EH (cell line): ENCODE results near the gene EPO.
"Not testable (repeated sequence)": the region's sequence is repeated elsewhere in the genome, so short reads cannot be mapped to it uniquely, and the experiment has no call there.

ENCODE experiments used
- DNase-seq: peaks from one replicate; pipeline ENCODE4 v3.0.0-alpha.2; 2015; ENCODE audit warnings: low read depth

Gene EPO

GRCh38 chr7:100705320-100705752 is 14.9 kb upstream of the EPO start:
- DNase-seq = peak; percentile 71

GRCh38 chr7:100705753-100706671 is 14.3 kb upstream of the EPO start, which contains the start of gene POP7:
Gene POP7, plus strand, starts transcription at chr7:100706121. Its CDS starts 710 bp downstream, at chr7:100706831.
- peak; percentile 97 for DNase-seq

- no peak for DNase-seq
Measured at GRCh38 chr7:100706672-100707311, 13.5 kb upstream of the EPO start.

- DNase-seq = no peak
Measured at GRCh38 chr7:100708395-100708794, 11.9 kb upstream of the EPO start.

- DNase-seq = no peak
Measured at GRCh38 chr7:100710452-100710851, 9.8 kb upstream of the EPO start.

- DNase-seq = no peak
Measured at GRCh38 chr7:100711369-100711768, 8.9 kb upstream of the EPO start.

GRCh38 chr7:100714725-100715124 is 5.5 kb upstream of the EPO start:
- DNase-seq = no peak

GRCh38 chr7:100717073-100717472 is 3.2 kb upstream of the EPO start:
- not testable (repeated sequence) for DNase-seq

- DNase-seq = peak; percentile 69
Measured at GRCh38 chr7:100719523-100720278, 567 bp upstream of the EPO start.

GRCh38 chr7:100720671-100721504 is 620 bp downstream of the EPO start:
- no peak for DNase-seq

GRCh38 chr7:100721505-100721812 is 1.2 kb downstream of the EPO start:
- no peak for DNase-seq

- DNase-seq = no peak
Measured at GRCh38 chr7:100722480-100723212, 2.4 kb downstream of the EPO start.

GRCh38 chr7:100723732-100724275 is 3.5 kb downstream of the EPO start:
- DNase-seq = no peak

- DNase-seq = not testable (repeated sequence)
Measured at GRCh38 chr7:100724364-100724763, 4.1 kb downstream of the EPO start.

GRCh38 chr7:100726996-100727761 is 6.9 kb downstream of the EPO start:
- peak; percentile 94 for DNase-seq

- DNase-seq = no peak
Measured at GRCh38 chr7:100728196-100728595, 7.9 kb downstream of the EPO start.

- DNase-seq = no peak
Measured at GRCh38 chr7:100730136-100730800, 10.0 kb downstream of the EPO start.

- no peak for DNase-seq
Measured at GRCh38 chr7:100731937-100732636, 11.8 kb downstream of the EPO start.

GRCh38 chr7:100735730-100736129 is 15.5 kb downstream of the EPO start:
- DNase-seq = no peak
